AG04450 (cell line): ENCODE results near the gene TFR2. TPM values are rescaled to one million over a fixed set of nuclear protein-coding genes. Genes with fewer than 3 reads are reported as not detected.
A peak's percentile ranks its signal among the peaks of the same experiment; 100 is the strongest.

ENCODE experiments used
- CTCF ChIA-PET: fragments of 300-600, 350-600 bp; formaldehyde crosslinking; extraction: SDS; loops from one replicate; lab custom pipeline; 2022; ENCODE audit warnings: antibody characterized with exemption, inconsistent platforms; lab: Charles Lee
- POLR2A ChIA-PET: fragments of 350-600 bp; formaldehyde crosslinking; extraction: SDS; loops from one replicate; lab custom pipeline; 2021; ENCODE audit warnings: antibody characterized with exemption, inconsistent platforms; lab: Yijun Ruan, JAX
- DNase-seq: peaks from one replicate; pipeline ENCODE4 v3.0.0-alpha.2; 2011; ENCODE audit warnings: low read depth, low spot score
- H3K27ac ChIP-seq: one replicate; pipeline ENCODE4 v1.5.1; 2012; ENCODE audit warnings: low read depth, low read length, control low read depth
- H3K27me3 ChIP-seq: one replicate; pipeline ENCODE4 v1.6.0; 2012; ENCODE audit warnings: low read length; ENCODE audit not compliant: control insufficient read depth, insufficient read depth
- H3K4me3 ChIP-seq: 2 replicates; pipeline ENCODE4 v1.5.1; 2011; ENCODE audit warnings: mild to moderate bottlenecking, low read depth, low read length, control low read depth
- H3K9me3 ChIP-seq: 2 replicates; pipeline ENCODE4 v1.5.1; 2012; ENCODE audit warnings: low read length; ENCODE audit not compliant: control insufficient read depth, insufficient read depth
- polyA plus RNA-seq: library from polyadenylated mRNA; depleted of rRNA; stranded (reverse); fragments of >200 nt; gene quantifications from 2 replicates; pipeline ENCODE4 v1.2.3, GENCODE V29; 2011
- TF ChIP-seq, protein P1 (sequence below): IDR thresholded peaks from 2 replicates; pipeline ENCODE4 v1.5.1; 2011; ENCODE audit warnings: low read depth, low read length, control low read depth, inconsistent platforms

Gene TFR2
- polyA plus RNA-seq, 1 experiment: 0.05 TPM

DNA sequence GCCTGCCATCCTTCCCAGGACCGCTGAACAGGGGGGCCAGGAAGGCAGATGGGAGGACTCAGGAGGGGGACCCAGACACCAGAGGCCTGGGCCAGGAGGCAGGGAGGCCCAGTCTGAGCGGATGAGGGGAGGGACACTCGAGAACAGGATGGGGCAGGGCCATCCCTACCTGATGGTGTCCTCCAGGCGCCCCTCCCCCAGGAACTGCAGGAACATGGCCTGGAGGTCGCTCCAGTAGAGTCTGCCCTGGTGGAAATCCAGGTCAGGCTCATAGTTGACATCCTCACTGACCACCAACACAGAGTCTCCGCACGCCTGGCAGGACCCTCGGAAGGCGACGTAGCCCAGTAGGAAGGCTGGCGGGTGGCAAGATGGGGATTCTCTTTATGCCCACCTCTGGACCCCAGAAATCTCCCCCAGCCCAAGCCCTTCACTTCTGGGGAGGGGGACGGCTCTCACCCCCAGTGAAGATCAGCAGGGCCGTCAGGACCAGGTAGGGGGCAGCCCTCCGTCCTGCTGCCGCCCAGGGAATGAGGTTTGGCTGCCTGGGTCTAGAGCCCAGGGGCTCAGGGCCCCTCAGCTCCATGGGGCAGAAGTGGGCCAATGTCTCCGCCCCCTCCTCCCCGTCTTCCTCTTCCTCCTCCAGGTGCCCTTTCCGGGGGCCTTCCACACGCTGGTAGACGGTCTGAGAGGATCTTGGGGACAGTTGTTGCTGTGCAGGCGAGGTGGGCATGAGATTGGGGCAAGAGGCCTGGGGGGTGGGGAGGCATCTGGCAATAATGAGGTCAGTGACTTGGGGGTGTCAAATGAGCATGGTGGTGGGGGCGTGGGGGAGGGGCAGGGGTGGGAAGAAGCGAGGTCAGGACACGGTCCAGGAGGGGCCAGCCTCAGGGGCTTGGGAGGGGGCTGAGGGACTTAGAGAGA lies 573 bp downstream of the TFR2 start:
- ChIA-PET CTCF (no interaction called here), POLR2A (no interaction called here)
- Histone ChIP-seq H3K4me3 (no peak overlapping the region), H3K27me3 (peaks cover 11% of the 10 kb centered on the region), H3K9me3 (no peaks in the 10 kb centered on the region), H3K27ac (no peak overlapping the region)
- TF ChIP-seq, protein P1, sequence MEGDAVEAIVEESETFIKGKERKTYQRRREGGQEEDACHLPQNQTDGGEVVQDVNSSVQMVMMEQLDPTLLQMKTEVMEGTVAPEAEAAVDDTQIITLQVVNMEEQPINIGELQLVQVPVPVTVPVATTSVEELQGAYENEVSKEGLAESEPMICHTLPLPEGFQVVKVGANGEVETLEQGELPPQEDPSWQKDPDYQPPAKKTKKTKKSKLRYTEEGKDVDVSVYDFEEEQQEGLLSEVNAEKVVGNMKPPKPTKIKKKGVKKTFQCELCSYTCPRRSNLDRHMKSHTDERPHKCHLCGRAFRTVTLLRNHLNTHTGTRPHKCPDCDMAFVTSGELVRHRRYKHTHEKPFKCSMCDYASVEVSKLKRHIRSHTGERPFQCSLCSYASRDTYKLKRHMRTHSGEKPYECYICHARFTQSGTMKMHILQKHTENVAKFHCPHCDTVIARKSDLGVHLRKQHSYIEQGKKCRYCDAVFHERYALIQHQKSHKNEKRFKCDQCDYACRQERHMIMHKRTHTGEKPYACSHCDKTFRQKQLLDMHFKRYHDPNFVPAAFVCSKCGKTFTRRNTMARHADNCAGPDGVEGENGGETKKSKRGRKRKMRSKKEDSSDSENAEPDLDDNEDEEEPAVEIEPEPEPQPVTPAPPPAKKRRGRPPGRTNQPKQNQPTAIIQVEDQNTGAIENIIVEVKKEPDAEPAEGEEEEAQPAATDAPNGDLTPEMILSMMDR: no peak
- DNase-seq: no peak

DNA sequence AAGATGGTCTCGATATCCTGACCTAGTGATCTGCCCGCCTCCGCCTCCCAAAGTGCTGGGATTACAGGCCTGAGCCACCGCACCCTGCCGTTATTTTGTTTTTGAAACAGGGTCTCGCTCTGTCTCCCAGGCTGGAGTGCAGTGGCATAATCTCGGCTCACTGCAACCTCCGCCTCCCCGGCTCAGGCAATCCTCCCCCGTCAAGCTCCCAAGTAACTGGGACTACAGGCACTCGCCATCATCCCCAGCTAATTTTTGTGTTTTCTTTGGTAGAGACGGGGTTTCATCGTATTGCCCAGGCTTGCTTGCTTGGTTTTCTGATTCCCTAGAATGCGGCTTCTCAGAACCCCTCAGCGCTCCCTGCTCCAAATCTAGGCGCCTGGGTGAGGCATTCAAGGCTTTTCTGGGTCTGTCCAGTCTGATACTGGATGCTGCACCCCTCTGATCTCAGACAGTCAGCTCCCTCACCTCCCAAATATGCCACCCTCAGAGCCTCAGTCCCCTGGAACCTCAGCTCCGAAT lies 1.3 kb downstream of the TFR2 start:
- Histone ChIP-seq H3K27me3 (peaks cover 11% of the 10 kb centered on the region), H3K4me3 (no peak overlapping the region), H3K9me3 (no peaks in the 10 kb centered on the region), H3K27ac (no peak overlapping the region)
- TF ChIP-seq, protein P1: no peak
- DNase-seq: no peak
- POLR2A ChIA-PET: no interaction called here
- CTCF ChIA-PET: interaction anchor here (0.5 kb wide), 1 partner anchor 81 kb away, joined by 4 read pairs; no protein-coding TSS in a partner anchor

DNA sequence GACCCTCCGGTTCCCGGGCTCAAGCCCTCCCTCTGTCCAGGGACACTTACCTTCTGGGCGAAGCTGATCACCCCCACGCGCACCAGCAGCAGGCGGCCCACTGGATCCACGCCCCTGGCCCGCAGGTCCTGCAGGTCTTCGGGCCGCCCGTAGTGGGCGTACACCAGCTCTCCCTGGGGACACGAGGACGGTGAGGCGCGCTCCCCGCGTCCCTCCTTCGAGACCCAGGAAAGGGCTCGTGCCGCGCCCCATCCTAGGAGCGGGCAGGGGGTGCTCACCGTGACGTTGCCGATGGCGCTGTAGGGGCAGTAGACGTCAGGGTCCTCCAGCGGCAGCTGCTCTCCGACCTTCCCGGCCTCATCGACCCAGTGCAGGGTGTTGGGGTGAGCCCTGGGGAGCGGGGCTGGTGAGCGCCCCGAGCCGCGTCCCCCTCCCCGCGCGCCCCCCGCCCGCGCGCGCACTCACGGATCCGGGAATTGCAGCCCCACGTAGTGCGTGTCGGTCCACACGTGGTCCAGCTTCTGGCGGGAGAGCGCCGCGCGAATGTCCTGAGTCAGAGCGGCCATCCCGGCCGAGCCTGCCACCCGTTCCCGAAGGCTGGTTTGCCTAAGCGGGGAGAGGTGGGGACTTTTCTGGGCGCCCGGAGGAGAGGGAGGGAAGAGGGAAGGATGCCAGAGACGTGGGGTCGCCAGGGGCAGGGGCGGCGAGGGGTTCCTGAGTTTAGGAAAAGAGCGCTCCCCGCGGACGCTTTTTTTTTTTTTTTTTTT lies 8.2 kb downstream of the TFR2 start:
- ChIA-PET POLR2A (interaction anchor here (0.6 to 1.2 kb wide), 4 partner anchors 9 to 47 kb away, joined by 3 to 8 read pairs (median 6); partner anchors contain the start of genes FBXO24, LRCH4, MOSPD3 and PCOLCE), CTCF (interaction anchor here (0.6 to 1.5 kb wide), 4 partner anchors 14 to 44 kb away, joined by 3 to 4 read pairs (median 3); partner anchors contain the start of genes MOSPD3 and PCOLCE)
- Histone ChIP-seq H3K9me3 (no peaks in the 10 kb centered on the region), H3K27me3 (peaks cover 17% of the 10 kb centered on the region), H3K27ac (no peak overlapping the region), H3K4me3 (peak overlapping the region; percentile 49)
- no peak for DNase-seq
- TF ChIP-seq, protein P1: peak; percentile 44; the same call in 1 of the 2 replicates

DNA sequence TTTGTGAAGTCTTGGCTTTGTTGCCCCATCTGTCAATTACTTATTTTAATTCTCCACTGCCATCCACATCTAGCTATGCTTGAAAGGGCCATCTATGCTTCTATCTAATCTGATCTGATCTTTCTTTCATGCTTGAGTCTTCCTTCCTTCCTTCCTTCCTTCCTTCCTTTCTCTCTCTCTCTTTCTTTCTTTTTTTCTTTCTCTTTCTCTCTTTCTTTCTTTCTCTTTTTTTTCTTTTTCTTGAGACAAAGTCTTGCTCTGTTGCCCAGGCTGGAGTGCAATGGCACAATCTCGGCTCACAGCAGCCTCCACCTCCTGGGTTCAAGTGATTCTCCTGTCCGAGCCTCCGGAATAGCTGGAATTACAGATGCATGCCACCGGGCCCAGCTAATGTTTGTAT lies 11.3 kb downstream of the TFR2 start:
- no peaks in the 10 kb centered on the region for H3K9me3 ChIP-seq
- CTCF ChIA-PET: interaction anchor here (0.6 kb wide), 1 partner anchor 186 kb away, joined by 3 read pairs; no protein-coding TSS in a partner anchor
- POLR2A ChIA-PET: no interaction called here
- TF ChIP-seq, protein P1: no peak
- no peak for DNase-seq
- no peak overlapping the region for H3K27ac ChIP-seq
- no peak overlapping the region for H3K4me3 ChIP-seq
- peaks cover 16% of the 10 kb centered on the region for H3K27me3 ChIP-seq
